GM19099 (cell line): ENCODE results near the gene MCC.

Source experiments
- POLR2A ChIP-seq: IDR thresholded peaks from 3 replicates; pipeline ENCODE4 v1.6.1; 2011; ENCODE audit warnings: low read depth; ENCODE audit not compliant: insufficient read length; ENCODE audit errors: extremely low read depth

The MCC gene

DNA sequence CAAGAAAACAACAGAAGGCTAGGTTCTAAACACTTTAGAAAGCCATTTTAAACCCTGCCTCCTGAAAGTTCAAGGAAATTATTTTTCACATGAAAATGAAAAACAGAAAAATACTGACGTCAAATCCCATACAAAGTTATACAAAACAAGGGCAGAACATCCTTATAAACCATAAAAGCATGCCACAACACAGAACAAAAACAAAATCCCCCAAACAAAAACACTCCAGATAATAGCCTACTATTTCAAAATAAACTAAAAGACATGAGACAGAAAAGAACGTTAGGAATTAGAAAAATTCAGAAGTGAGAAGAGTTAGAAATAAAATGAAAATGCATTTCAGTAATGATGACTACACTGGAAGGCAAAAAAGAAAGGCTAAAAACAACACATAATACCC lies 338.0 kb downstream of the MCC start:
- no peak for TF ChIP-seq POLR2A

DNA sequence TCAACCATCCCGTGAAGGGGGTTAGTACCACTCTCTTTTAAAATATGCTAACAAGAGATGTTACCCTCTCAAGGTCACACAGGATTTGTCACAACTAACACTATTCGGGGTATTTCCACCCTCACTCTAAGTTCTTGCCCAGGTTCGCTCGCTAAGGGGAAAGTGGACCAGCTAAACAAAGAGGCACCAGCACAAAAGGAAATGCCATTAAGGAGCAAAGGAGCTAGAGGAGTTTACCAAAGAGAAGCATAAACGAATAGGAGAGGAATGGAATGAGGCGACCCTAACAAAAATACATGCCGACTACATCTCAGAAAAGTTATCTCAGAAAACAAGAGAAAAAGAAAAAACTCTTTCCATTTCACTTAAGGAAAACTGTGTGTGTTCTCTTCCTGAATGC lies 340.7 kb downstream of the MCC start:
- no peak for TF ChIP-seq POLR2A

DNA sequence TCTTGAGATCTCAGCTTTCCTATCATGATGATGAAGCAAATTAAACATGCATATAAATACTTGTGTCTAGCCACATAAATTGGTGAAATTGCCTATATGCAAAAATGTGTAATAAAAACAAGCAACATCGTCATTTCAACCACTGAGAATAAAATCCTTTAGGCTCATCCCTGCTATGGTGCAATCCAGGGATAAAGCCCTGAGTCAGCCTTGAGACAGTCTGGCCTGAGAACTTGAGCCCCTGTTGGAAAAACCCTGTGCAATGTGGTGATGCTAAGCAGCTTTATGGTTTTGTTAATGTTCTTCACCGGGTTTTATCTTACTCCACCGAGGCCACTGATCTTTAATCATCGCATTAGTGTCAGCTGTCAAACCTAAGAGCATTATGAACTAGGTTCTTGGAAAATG lies 341.1 kb downstream of the MCC start:
- TF ChIP-seq POLR2A: no peak

DNA sequence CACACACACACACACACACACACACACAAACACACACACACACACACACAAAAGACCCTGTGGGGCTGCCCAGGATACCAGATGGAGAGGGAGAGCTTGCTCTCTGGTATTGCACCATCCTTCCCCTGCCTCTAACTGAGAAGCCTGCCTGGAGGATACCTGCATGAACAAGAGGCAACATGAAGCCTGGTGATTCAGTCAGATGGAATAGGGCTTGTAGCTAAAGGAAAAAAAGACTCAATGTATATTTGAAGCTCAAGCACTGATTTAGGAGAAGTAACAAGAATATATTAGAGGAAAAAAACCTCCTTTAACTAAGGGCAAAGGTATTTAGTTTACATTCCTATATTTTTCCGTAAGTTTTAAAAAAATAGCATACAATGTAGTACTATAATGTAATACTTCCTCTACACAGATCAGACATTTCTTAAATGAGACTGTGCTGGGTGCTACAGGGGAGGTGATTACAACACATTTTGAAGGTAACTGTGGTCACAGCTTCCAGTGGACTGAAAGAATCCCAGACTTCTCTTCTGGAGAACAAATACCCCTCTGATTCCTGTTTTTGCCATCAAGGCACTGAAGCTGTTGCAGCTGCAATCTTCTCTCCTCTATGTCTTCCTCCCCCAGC lies 342.4 kb downstream of the MCC start:
- TF ChIP-seq POLR2A: no peak

DNA sequence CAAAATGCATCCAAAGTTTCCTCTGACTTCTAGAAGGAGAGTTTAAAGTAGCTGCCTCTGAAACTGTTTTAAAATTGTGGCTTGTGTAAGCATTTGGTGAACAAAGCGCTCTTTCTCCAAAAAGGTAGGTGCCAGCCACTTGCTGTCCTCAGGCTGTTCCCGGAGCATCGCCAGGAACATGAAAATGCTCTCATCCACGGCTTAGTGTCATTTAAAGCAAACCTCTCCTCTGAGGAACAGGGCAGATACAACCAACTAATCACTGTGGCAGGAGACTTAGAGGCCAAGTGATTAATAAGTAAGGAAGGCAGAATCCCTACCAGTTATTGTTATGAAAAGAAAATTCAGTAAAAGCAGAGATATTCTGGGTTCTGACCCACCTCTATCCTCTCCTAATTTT lies 346.1 kb downstream of the MCC start:
- TF ChIP-seq POLR2A: no peak

DNA sequence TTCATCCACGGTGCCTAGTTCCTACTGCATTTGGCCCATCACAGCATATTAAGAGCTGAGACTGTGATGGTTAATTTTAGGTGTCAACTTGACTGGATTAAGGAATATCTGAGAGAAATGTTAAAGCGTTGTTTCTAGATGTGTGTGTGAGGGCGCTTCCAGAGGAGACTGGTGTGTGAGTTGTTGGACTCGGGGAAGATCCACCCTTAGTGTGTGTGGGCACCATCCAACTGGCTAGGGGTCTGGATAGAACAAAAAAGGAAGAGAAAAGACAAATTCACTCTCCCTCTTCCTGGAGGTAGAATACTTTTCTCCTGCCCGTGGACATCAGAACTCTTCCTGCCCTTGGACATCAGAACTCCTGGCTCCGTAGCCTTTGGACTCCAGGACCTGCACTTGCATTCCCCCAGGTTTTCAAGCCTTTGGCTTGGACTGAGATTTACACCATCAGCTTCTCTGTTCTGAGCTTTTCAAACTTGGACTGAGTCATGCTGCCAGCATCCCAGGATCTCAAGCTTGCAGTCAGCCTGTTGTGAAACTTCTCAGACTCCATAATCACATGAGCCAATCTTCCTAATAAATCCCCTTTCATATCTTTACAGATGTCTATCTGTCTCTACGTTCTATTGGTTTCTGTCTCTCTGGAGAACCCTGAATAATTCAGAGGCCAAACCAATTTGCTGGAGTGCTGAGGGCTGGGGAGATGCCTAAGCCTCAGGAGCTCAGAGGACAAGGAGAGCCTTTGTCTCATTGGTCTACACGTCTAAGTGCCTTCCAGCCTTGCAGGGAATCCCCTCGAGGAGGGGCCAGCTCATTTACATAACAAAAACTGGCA lies 347.2 kb downstream of the MCC start:
- TF ChIP-seq POLR2A: no peak

DNA sequence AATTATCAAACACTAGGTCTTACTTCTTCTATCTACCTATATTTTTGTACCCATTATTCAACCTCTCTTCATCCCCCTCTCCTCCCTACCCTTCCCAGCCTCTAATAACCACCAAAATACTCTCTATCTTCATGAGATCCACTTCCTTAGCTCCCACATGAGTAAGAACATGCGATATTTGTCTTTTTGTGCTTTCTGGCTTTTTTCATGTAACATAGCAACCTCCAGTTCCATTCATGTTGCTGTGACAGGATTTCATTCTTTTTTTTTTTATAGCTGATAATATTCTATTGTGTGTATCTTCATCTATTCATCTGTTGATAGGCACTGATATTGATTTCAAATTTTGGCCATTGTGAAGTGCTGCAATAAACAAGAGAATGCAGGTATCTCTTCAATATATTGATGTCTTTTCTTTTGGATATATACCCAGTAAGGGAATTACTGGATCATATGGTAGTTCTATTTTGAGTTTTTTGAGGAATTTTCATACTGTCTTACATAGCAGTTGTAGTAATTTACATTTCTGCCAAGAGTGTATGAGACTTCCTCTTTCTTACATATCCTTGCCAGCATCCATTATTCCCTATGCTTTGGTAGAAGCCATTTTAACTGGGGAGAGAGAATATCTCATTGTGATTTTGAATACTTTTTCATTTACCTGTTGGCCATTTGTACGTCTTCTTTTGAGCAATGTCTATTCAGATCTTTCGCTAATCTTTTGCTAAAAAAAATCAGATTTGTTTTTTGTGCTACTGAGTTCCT lies 354.9 kb downstream of the MCC start:
- no peak for TF ChIP-seq POLR2A

DNA sequence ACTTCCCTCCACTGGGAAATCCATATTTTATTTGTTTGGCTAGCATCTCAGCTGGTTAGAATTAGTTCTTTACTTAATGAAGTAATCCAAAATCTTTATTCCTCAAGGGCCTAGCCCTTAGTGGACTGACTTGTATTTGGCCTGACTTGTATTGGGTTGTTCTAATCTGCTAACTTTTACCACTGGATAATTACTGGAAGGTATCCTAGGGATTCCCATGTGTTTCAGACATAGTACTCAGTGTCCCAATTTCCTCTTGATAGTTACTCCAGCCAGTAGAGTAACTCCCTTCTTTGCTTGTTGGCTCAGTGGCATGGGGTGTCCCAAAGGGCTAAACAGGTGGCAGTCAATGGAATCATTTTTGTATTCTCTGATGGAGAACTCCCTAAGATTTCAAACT lies 355.7 kb downstream of the MCC start:
- no peak for TF ChIP-seq POLR2A

DNA sequence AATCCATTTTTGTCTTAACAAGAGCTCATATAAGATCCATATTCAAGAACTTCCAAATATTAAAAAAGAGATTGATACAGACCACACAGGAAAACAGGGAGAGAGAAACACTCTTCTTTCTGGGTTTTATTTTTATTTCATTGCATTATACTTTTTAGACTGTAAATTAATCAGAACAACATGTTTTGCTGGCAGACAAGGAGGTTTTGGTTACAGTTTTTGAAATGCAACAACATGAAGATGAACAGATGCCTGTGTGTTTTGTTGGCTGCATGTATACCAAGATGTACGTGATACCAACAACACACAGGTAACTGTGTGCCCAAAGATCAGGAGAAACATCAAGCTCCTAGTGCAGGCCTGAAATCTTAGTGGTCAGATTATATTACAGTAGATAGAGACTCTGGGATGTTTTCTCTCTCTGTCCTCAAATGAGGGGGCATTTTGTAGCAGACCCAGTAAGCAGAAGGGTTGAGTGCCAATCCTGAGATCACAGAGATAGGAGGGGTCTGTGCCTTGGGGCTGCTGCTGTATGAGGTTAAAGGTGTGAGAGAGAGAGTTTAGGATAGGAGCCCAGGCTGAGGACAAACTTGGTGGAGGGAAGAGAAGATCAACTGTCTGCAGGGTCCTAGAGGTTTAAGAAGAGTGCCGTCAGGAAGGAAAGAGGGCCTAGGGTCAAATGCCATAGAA lies 359.5 kb downstream of the MCC start:
- TF ChIP-seq POLR2A: no peak

DNA sequence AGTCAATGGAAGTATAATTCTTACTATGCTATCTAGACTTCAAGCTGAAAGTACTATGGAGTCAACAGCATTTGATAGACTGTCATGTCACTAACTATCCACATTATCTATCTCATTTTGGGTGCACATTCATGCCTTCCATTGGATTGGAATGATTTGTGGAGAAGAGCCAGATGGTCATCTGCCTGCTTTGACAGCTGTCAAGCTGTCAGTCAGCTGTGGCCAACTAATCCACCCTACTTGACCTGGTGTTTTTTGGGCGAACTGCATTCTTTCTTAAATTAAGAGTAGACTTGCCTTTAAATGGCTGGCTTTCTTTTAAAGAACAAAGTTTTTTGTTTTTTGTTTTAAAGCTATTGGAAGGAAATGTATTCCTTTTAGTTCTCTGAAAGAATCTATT lies 360.2 kb downstream of the MCC start:
- no peak for TF ChIP-seq POLR2A

DNA sequence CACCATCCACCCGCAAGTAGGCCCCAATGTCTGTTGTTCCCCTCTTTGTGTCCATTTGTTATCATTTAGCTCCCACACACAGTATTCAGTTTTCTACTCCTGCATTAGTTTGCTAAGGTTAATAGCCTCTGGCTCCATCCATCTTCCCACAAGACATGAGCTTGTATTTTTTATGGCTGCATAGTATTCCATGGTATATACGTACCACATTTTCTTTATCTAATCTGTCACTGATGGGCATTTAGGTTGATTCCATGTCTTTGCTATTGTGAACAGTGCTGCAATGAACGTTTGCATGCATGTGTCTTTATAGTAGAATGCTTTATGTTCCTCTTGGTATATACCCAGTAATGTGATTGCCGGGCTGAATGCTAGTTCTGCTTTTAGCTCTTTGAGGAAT lies 361.2 kb downstream of the MCC start:
- no peak for TF ChIP-seq POLR2A

DNA sequence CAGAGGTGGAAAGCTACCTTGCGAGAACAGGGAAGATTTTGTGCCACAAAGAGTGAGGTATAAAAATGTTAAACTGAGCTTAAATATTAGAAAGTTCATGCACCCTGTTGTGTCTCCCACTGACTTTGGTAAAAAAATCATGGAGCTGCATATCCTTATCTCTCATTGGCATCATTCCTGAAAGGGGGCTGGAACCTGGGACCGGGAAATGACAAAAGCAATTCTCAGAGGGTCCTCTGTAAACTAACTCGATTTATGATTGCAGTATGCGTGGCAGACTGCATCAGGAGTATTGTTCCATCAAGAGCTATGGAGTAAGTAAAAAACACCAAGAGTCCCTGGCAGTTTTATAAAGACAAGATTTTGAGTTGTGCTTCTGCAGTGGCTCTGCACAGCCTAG lies 362.9 kb downstream of the MCC start:
- no peak for TF ChIP-seq POLR2A

DNA sequence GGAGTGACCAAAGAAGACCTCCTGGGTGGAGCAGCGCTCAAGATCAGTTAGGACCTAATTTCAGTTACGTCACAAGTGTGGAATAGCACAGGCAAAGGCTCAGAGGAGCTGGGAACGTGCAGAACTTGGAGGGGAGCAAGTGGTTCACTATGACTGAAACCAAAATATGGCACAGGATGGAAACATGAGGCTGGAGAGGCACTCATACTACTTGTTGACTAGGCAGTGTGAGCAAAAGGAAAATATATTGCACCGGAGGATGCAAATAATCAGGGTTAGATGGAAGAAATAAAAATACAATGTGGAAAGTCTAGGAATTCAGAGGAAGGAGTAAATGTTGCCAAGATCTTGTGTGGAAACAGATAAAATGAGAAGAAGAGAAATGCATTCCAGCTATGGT lies 363.3 kb downstream of the MCC start:
- no peak for TF ChIP-seq POLR2A

DNA sequence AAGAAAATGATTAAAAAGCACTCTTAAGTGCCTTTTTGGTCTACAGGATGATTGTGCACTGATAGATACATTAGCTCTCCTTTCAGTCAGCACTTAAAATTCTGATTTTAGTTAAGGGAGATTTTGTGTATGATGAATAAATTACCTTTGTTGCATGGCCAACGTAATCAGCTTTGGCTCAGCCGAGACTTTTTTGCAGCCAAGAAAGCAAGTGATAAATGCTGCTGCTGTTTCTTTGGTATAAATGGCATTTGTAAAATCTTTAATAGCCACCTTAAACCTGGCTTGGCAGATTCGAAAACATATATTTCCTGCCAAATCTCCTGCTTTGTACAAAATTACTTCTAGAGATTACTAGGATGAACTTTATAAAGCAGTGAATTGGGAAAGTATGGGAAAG lies 364.0 kb downstream of the MCC start:
- no peak for TF ChIP-seq POLR2A

DNA sequence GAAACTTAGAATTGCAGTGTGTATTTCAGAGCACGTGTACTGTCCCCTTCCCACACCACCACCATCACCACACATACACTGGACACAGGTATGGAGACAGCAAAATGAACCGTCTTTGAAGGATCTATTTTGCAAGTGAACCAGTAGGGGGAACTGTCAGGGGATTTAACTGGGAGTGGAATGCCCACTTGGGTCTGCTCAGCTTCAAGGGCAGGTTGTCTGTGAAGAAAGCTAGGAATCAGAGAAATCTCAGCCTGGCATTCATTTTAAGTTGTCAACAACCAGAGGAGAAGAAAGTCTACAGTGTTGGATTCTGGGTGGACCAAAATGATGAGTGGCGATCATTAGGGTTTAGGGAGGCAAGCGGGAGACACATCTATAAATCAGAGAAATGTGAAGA lies 364.6 kb downstream of the MCC start:
- TF ChIP-seq POLR2A: no peak
